ENCODE results near the gene HAL.

DNA sequence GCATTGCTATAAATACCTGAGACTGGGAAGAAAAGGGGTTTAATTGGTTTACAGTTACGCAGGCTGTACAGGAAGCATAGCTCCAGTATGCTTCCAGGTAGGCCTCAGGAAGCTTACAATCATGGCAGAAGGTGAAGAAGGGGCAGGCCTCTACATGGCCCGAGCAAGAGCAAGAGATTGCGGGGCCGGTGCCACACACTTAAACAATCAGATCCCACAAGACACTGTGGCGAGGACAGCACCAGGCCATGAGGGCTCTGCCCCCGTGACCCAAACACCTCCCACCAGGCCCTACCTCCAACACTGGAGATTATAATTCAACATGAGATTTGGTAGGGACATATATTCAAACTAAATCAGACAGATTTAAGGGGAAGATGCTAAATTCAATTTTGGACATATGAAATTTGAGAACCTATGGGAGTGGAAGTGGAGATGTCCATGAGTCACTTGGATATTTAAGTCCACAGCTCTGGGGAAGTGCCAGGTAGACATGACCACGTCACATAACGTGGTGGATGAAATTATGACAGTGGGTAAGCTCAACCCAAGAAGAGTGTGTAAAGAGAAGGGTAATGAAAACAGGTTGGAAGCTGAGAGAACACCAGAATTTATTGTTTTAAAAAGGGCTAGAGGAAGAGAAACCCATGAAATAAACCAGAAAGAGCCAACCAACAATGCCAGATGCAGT lies 40.8 kb upstream of the HAL start:
- TF ChIP-seq CTCF (optimal IDR thresholded peaks at IDR 0.05 in 1 of 3, IDR thresholded peaks at IDR 0.05 in 1 of 3, conservative IDR thresholded peaks at IDR 0.05 in 1 of 3; ENCODE audit: extremely low read depth in 1 of 3, insufficient read depth in 2 of 3, low read length in 3 of 3) (no peak), EZH2 (IDR thresholded peaks at IDR 0.05; ENCODE audit: low read length) (no peak)
